ENCODE results near the gene MED13L. TPM values are rescaled to one million over a fixed set of nuclear protein-coding genes. Genes with fewer than 3 reads are reported as not detected.

The MED13L gene
- total RNA-seq, 2 experiments from 2014 or later = 203 to 208 TPM

GRCh38 chr12:115926037-115926670, 351.3 kb downstream of the MED13L start:
- TF ChIP-seq, protein P1, sequence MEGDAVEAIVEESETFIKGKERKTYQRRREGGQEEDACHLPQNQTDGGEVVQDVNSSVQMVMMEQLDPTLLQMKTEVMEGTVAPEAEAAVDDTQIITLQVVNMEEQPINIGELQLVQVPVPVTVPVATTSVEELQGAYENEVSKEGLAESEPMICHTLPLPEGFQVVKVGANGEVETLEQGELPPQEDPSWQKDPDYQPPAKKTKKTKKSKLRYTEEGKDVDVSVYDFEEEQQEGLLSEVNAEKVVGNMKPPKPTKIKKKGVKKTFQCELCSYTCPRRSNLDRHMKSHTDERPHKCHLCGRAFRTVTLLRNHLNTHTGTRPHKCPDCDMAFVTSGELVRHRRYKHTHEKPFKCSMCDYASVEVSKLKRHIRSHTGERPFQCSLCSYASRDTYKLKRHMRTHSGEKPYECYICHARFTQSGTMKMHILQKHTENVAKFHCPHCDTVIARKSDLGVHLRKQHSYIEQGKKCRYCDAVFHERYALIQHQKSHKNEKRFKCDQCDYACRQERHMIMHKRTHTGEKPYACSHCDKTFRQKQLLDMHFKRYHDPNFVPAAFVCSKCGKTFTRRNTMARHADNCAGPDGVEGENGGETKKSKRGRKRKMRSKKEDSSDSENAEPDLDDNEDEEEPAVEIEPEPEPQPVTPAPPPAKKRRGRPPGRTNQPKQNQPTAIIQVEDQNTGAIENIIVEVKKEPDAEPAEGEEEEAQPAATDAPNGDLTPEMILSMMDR (IDR thresholded peaks at IDR 0.05) = no peak
- Mint-ChIP-seq H3K27me3 (peaks cover 49% of the 10 kb centered on the region), H3K36me3 (ENCODE audit: low read depth) (no peaks in the 10 kb centered on the region), H3K4me3 (no peak overlapping the region), H3K9me3 (peaks cover 3% of the 10 kb centered on the region), H3K4me1 (ENCODE audit: low read depth) (no peaks in the 10 kb centered on the region), H3K27ac (no peak overlapping the region)
- H3K36me3 ChIP-seq (ENCODE audit: insufficient read depth, low read length) = no peaks in the 10 kb centered on the region
- peaks cover 0 to 5% of the 10 kb centered on the region in 2 experiments for H3K27me3 ChIP-seq (ENCODE audit: control insufficient read depth in 1 of 2, insufficient read depth in 2 of 2, low read length in 2 of 2)
- ChIA-PET CTCF (no interaction called here), POLR2A (no interaction called here)
- DNase-seq (no peak), ATAC-seq (ENCODE audit: poor library complexity) (no peak)
- no peak overlapping the region for H3K4me3 ChIP-seq (ENCODE audit: low read length)
- no peak overlapping the region for H3K27ac ChIP-seq (ENCODE audit: low read depth in 1 of 2, low read length in 2 of 2)
- intact Hi-C loops (cut with DNase I, micrococcal nuclease) = no loop called here
- H3K4me1 ChIP-seq (ENCODE audit: insufficient read depth, low read length) = no peaks in the 10 kb centered on the region
- peaks cover 10 to 13% of the 10 kb centered on the region in 2 experiments for H3K9me3 ChIP-seq (ENCODE audit: control insufficient read depth in 1 of 2, insufficient read depth in 1 of 2, low read length in 2 of 2)

- H3K27me3 ChIP-seq (ENCODE audit: control insufficient read depth in 1 of 2, insufficient read depth in 2 of 2, low read length in 2 of 2) = peaks cover 6 to 8% of the 10 kb centered on the region in 2 experiments
- Mint-ChIP-seq H3K9me3 (peaks cover 3% of the 10 kb centered on the region), H3K4me3 (no peak overlapping the region), H3K27me3 (peaks cover 58% of the 10 kb centered on the region), H3K36me3 (ENCODE audit: low read depth) (no peaks in the 10 kb centered on the region), H3K27ac (no peak overlapping the region), H3K4me1 (ENCODE audit: low read depth) (no peaks in the 10 kb centered on the region)
- TF ChIP-seq, protein P1 (IDR thresholded peaks at IDR 0.05) = no peak
- no peak for DNase-seq
- ChIA-PET POLR2A (no interaction called here), CTCF (no interaction called here)
- H3K4me3 ChIP-seq (ENCODE audit: low read length) = no peak overlapping the region
- H3K4me1 ChIP-seq (ENCODE audit: insufficient read depth, low read length) = no peaks in the 10 kb centered on the region
- no peak for ATAC-seq (ENCODE audit: poor library complexity)
- H3K9me3 ChIP-seq (ENCODE audit: control insufficient read depth in 1 of 2, insufficient read depth in 1 of 2, low read length in 2 of 2) = peaks cover 10 to 13% of the 10 kb centered on the region in 2 experiments
- no peaks in the 10 kb centered on the region for H3K36me3 ChIP-seq (ENCODE audit: insufficient read depth, low read length)
- intact Hi-C loops (cut with DNase I, micrococcal nuclease) = no loop called here
- H3K27ac ChIP-seq (ENCODE audit: low read depth in 1 of 2, low read length in 2 of 2) = no peak overlapping the region
These were observed 353.6 kb downstream of the MED13L start for GRCh38 chr12:115923851-115924250.

- H3K27me3 ChIP-seq (ENCODE audit: control insufficient read depth in 1 of 2, insufficient read depth in 2 of 2, low read length in 2 of 2) = peaks cover 7 to 8% of the 10 kb centered on the region in 2 experiments
- Mint-ChIP-seq H3K4me3 (no peak overlapping the region), H3K27me3 (peaks cover 66% of the 10 kb centered on the region), H3K27ac (no peak overlapping the region), H3K9me3 (peaks cover 3% of the 10 kb centered on the region), H3K36me3 (ENCODE audit: low read depth) (no peaks in the 10 kb centered on the region), H3K4me1 (ENCODE audit: low read depth) (no peaks in the 10 kb centered on the region)
- H3K36me3 ChIP-seq (ENCODE audit: insufficient read depth, low read length) = no peaks in the 10 kb centered on the region
- no peak overlapping the region for H3K27ac ChIP-seq (ENCODE audit: low read depth in 1 of 2, low read length in 2 of 2)
- H3K4me3 ChIP-seq (ENCODE audit: low read length) = no peak overlapping the region
- ChIA-PET POLR2A (no interaction called here), CTCF (no interaction called here)
- intact Hi-C loops (cut with DNase I, micrococcal nuclease) = no loop called here
- peaks cover 10 to 13% of the 10 kb centered on the region in 2 experiments for H3K9me3 ChIP-seq (ENCODE audit: control insufficient read depth in 1 of 2, insufficient read depth in 1 of 2, low read length in 2 of 2)
- no peaks in the 10 kb centered on the region for H3K4me1 ChIP-seq (ENCODE audit: insufficient read depth, low read length)
- ATAC-seq (ENCODE audit: poor library complexity) (no peak), DNase-seq (no peak)
- TF ChIP-seq, protein P1 (IDR thresholded peaks at IDR 0.05) = no peak
These were observed 354.4 kb downstream of the MED13L start for GRCh38 chr12:115922952-115923564.
